GM12891 (cell line): ENCODE data around the gene PKNOX2.

ENCODE experiments used
- PAX5 ChIP-seq: IDR thresholded peaks from 2 replicates; pipeline ENCODE4 v1.6.1; 2011; ENCODE audit warnings: low read length, moderate library complexity, mild to moderate bottlenecking; ENCODE audit not compliant: insufficient read depth, severe bottlenecking
- POLR2A ChIP-seq: IDR thresholded peaks from 2 replicates; pipeline ENCODE4 v1.6.1; 2011; ENCODE audit warnings: low read depth, low read length, control low read depth
- POLR2AphosphoS5 ChIP-seq: IDR thresholded peaks from 2 replicates; pipeline ENCODE4 v1.6.1; 2011; ENCODE audit warnings: low read depth, low read length, control low read depth
- SPI1 ChIP-seq: IDR thresholded peaks from 2 replicates; pipeline ENCODE4 v1.6.1; 2011; ENCODE audit warnings: low read depth, low read length, control low read depth
- TAF1 ChIP-seq: IDR thresholded peaks from 2 replicates; pipeline ENCODE4 v1.6.1; 2011; ENCODE audit warnings: low read depth, low read length, control low read depth

DNA sequence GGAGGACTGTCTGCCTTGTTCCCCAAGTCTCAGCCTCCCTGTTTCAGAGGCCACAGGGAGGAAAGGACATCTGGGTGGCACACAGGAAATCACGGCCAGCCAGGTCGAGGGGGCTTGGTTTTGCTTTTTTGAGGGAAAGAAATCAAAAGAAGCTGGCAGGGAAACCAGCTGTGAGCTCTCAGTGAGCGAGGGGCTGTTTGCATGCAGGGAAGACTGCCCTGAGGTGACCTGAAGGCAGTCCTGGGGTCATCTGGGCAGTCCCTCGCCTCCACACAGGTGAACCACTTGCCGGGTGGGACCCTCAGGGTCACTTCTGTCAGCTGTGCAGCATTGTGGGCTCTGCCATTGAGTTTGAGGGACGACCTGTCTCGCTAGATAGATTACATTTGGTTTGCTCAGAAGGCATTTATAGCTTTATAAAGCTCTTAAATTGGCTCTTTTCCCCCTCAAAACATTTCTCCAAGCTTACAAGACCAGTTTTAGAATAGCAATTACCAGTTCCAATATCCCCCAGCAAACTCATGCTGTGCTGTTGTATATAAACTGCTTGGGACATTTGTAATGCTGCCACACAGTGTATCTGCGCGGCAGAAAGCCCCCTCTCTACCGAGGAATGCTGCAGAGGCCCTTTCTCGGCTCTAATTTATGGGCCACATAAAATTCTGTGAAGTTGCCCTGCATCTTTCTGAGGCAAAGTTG, 28.3 kb downstream of the PKNOX2 start:
- TF ChIP-seq POLR2AphosphoS5 (no peak), POLR2A (no peak), TAF1 (no peak), PAX5 (no peak), SPI1 (no peak)
